Keratinocyte (primary cell): ENCODE measurements around the gene EEA1. TPM values are rescaled to one million over a fixed set of nuclear protein-coding genes. Genes with fewer than 3 reads are reported as not detected.

Source experiments
- DNase-seq: peaks from one replicate; pipeline ENCODE4 v3.0.0-alpha.2; 2011; ENCODE audit warnings: low read depth, missing footprints, low spot score
- FAIRE-seq: peaks from 2 replicates; lab custom pipeline; 2011; peaks lifted over from hg19 to GRCh38; lab: Jason Lieb, UNC
- H2AFZ ChIP-seq: 2 replicates; pipeline ENCODE4 v1.6.0; 2012; ENCODE audit warnings: low read length, control low read depth, inconsistent platforms; ENCODE audit not compliant: control insufficient read depth
- H3K27ac ChIP-seq: 2 replicates; pipeline ENCODE4 v1.5.1; 2011; ENCODE audit warnings: low read length; ENCODE audit not compliant: control insufficient read depth, insufficient read depth
- H3K27me3 ChIP-seq: 3 replicates; pipeline ENCODE4 v1.6.0; 2011; ENCODE audit warnings: low read length; ENCODE audit not compliant: control insufficient read depth, insufficient read depth; ENCODE audit errors: extremely low read depth
- H3K36me3 ChIP-seq, 2 experiments: 2 replicates in 1 of 2; 3 replicates in 1 of 2; pipeline ENCODE4 v1.5.1; 2011; ENCODE audit warnings: low read length in 2 of 2, mild to moderate bottlenecking in 1 of 2; ENCODE audit not compliant: control insufficient read depth in 2 of 2, insufficient read depth in 2 of 2; ENCODE audit errors: extremely low read depth in 1 of 2
- H3K4me1 ChIP-seq: 3 replicates; pipeline ENCODE4 v1.5.1; 2011; ENCODE audit warnings: low read length; ENCODE audit not compliant: control insufficient read depth, insufficient read depth; ENCODE audit errors: extremely low read depth
- H3K4me2 ChIP-seq: 3 replicates; pipeline ENCODE4 v1.6.0; 2011; ENCODE audit warnings: low read depth, low read length; ENCODE audit not compliant: control insufficient read depth, insufficient read depth; ENCODE audit errors: extremely low read depth
- H3K4me3 ChIP-seq, 3 experiments: fragments of 200-600 bp in 1 of 3; sonication (generic) in 1 of 3; 2 replicates in 2 of 3; 3 replicates in 1 of 3; pipeline ENCODE4 v1.5.1; 2011 to 2016; ENCODE audit warnings: low read length in 3 of 3, mild to moderate bottlenecking in 3 of 3, control low read depth in 2 of 3, inconsistent platforms in 1 of 3, low read depth in 1 of 3, mixed read lengths in 1 of 3, mixed run types in 1 of 3, moderate library complexity in 1 of 3; ENCODE audit not compliant: control insufficient read depth in 2 of 3, insufficient read depth in 2 of 3; ENCODE audit errors: extremely low read depth in 1 of 3
- H3K79me2 ChIP-seq: 2 replicates; pipeline ENCODE4 v1.6.0; 2012; ENCODE audit warnings: low read length; ENCODE audit not compliant: control insufficient read depth, insufficient read depth
- H3K9ac ChIP-seq: 3 replicates; pipeline ENCODE4 v1.6.0; 2011; ENCODE audit warnings: low read length; ENCODE audit not compliant: control insufficient read depth, insufficient read depth; ENCODE audit errors: extremely low read depth
- H3K9me1 ChIP-seq: 3 replicates; pipeline ENCODE4 v1.6.0; 2011; ENCODE audit warnings: low read length; ENCODE audit not compliant: control insufficient read depth, insufficient read depth; ENCODE audit errors: extremely low read depth
- H3K9me3 ChIP-seq: 2 replicates; pipeline ENCODE4 v1.5.1; 2012; ENCODE audit warnings: low read depth, low read length; ENCODE audit not compliant: control insufficient read depth
- H4K20me1 ChIP-seq: 3 replicates; pipeline ENCODE4 v1.6.0; 2011; ENCODE audit warnings: low read length; ENCODE audit not compliant: control insufficient read depth, insufficient read depth; ENCODE audit errors: extremely low read depth
- CTCF ChIP-seq, 3 experiments: IDR thresholded peaks in 1 of 3; conservative IDR thresholded peaks in 1 of 3; optimal IDR thresholded peaks in 1 of 3; 2 replicates in 2 of 3; 3 replicates in 1 of 3; pipeline versions ENCODE3 to v1.5.1; 2011; ENCODE audit warnings: low read length in 3 of 3, mild to moderate bottlenecking in 3 of 3, moderate library complexity in 2 of 3, control low read depth in 1 of 3, inconsistent platforms in 1 of 3; ENCODE audit not compliant: insufficient read depth in 2 of 3; ENCODE audit errors: extremely low read depth in 1 of 3
- EZH2 ChIP-seq: IDR thresholded peaks from one replicate; pipeline ENCODE4 v1.6.1; 2012; ENCODE audit warnings: inconsistent platforms, mild to moderate bottlenecking, low read length, moderate library complexity
- dilution Hi-C: fragments of 300-500 bp; cut with MboI; formaldehyde crosslinking; loops from one replicate; pipeline ENCODE4 v1.7.0; 2020; ENCODE audit warnings: low sequenced_read_pairs; ENCODE audit not compliant: extremely low pct_ligation_motif_present
- polyA plus RNA-seq, 5 experiments: library from polyadenylated mRNA; depleted of rRNA in 3 of 5; stranded (reverse) in 3 of 5; stranded (forward) in 1 of 5; unstranded in 1 of 5; fragments of >200 nt; gene quantifications; 1 replicate in 1 of 5; 2 replicates in 3 of 5; 3 replicates in 1 of 5; pipeline versions ENCODE4 v1.2.1 to v1.2.3, GENCODE V29; 2011 to 2012; ENCODE audit warnings: missing spikeins in 2 of 5, low read depth in 1 of 5, low replicate concordance in 1 of 5

EEA1 gene
- polyA plus RNA-seq, 1 donor (not counting 4 experiments of a cell fraction or from before 2014, with no cell fraction given), result 14.3 TPM

DNA sequence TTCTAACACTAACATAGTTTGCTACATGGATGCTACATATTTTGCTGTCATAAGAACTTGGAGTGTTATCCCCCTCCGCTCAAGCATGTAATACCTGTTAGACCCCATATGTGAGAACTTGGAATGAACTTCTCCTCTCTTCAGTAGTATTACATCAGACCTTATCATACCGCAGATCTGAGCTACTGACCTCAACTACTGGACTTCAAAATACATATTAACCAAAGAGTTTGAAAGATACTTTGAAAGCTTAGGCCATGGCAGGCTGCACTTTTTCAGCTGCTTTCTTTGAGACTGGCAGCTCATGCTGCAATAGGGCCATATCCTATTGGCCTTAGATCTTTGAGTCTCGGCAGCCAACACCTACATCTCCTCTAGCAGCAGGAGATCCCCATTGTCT is 74.8 kb downstream of the EEA1 start:
- Histone ChIP-seq H3K4me2 (no peak overlapping the region), H3K36me3 (peaks cover 12% of the 10 kb centered on the region in 2 experiments), H4K20me1 (no peaks in the 10 kb centered on the region), H3K79me2 (no peaks in the 10 kb centered on the region), H3K27me3 (no peaks in the 10 kb centered on the region), H3K9ac (no peak overlapping the region), H3K9me3 (no peaks in the 10 kb centered on the region), H3K27ac (no peak overlapping the region), H3K9me1 (no peaks in the 10 kb centered on the region), H3K4me1 (no peaks in the 10 kb centered on the region), H3K4me3 (no peak overlapping the region), H2AFZ (no peak overlapping the region)
- dilution Hi-C loops, result no loop called here
- DNase-seq (no peak), FAIRE-seq (no peak)
- TF ChIP-seq EZH2, result no peak
- TF ChIP-seq CTCF (optimal IDR thresholded peaks at IDR 0.05 in 1 of 3, IDR thresholded peaks at IDR 0.05 in 1 of 3, conservative IDR thresholded peaks at IDR 0.05 in 1 of 3; ENCODE audit: extremely low read depth in 1 of 3, insufficient read depth in 2 of 3, low read length in 3 of 3), result no peak

DNA sequence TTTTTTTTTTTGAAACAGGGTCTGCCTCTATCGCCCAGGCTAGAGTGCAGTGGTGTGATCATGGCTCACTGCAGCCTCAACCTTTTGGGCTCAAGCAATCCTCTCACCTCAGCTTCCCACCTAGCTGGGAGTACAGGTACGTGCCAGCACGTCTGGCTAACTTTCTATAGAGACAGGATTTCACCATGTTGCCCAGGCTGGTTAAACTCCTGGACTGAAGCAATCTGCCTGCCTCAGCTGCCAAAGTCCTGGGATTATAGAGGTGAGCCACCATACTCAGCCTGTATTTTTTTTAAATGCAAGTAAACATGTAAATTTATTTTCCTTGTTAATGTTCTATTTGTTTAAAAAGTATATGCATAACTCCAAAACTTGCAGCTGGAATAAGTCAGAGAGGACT is 80.4 kb downstream of the EEA1 start:
- Histone ChIP-seq H3K27ac (no peak overlapping the region), H3K9me3 (no peaks in the 10 kb centered on the region), H3K4me3 (no peak overlapping the region), H2AFZ (no peak overlapping the region), H3K4me1 (peaks cover 4% of the 10 kb centered on the region), H4K20me1 (no peaks in the 10 kb centered on the region), H3K27me3 (no peaks in the 10 kb centered on the region), H3K4me2 (no peak overlapping the region), H3K9me1 (peaks cover 4% of the 10 kb centered on the region), H3K9ac (no peak overlapping the region), H3K36me3 (peaks cover 2 to 14% of the 10 kb centered on the region in 2 experiments), H3K79me2 (no peaks in the 10 kb centered on the region)
- TF ChIP-seq EZH2 (no peak), CTCF (optimal IDR thresholded peaks at IDR 0.05 in 1 of 3, IDR thresholded peaks at IDR 0.05 in 1 of 3, conservative IDR thresholded peaks at IDR 0.05 in 1 of 3; ENCODE audit: extremely low read depth in 1 of 3, insufficient read depth in 2 of 3, low read length in 3 of 3) (no peak)
- dilution Hi-C loops, result no loop called here
- DNase-seq (no peak), FAIRE-seq (no peak)
